SK-N-SH treated with all-trans-retinoic acid at 6 μM for 48 hours (cell line): ENCODE measurements around the gene SEMG2.

ENCODE experiments used
- PATZ1 ChIP-seq: fragments of 250-450 bp; sonication (Bioruptor Pico); IDR thresholded peaks from 2 replicates; pipeline ENCODE4 v1.8.0; 2020; ENCODE audit warnings: mild to moderate bottlenecking, moderate library complexity, borderline replicate concordance
- ZC3H10 ChIP-seq: fragments of 250-450 bp; sonication (Bioruptor Pico); IDR thresholded peaks from 2 replicates; pipeline ENCODE4 v1.5.1; 2021; ENCODE audit warnings: mild to moderate bottlenecking, moderate library complexity

The SEMG2 gene

GRCh38 chr20:45269754-45270270 is 48.6 kb downstream of the SEMG2 start (continued):
- TF ChIP-seq PATZ1 (CRISPR knock-in tag) (no peak), ZC3H10 (CRISPR knock-in tag) (no peak)
- TF ChIP-seq, all 23 proteins: peak for 0
